OCI-LY7 (cell line): ENCODE measurements around the gene ZNF141. TPM values are rescaled to one million over a fixed set of nuclear protein-coding genes. Genes with fewer than 3 reads are reported as not detected.
"Not testable (repeated sequence)": the region's sequence is repeated elsewhere in the genome, so short reads cannot be mapped to it uniquely, and the experiment has no call there.

Source experiments
- BruUV-seq: library from RNA; stranded (reverse); fragments of 400-500 nt; replicated peaks from 2 replicates; lab custom pipeline; 2021; lab: Mats Ljungman, UMichigan
- CTCF ChIA-PET: fragments of 300-600 bp; sonication (Branson Sonifier 250); formaldehyde crosslinking; loops from one replicate; lab custom pipeline; 2022; ENCODE audit warnings: antibody characterized with exemption; ENCODE audit not compliant: unreplicated experiment; lab: Charles Lee
- POLR2A ChIA-PET: fragments of 300-600 bp; sonication (Branson Sonifier 250); formaldehyde crosslinking; loops from one replicate; lab custom pipeline; 2022; ENCODE audit warnings: antibody characterized with exemption; lab: Charles Lee
- DNase-seq: peaks from one replicate; pipeline ENCODE4 v3.0.0-alpha.2; 2015; ENCODE audit warnings: low spot score
- H2AFZ ChIP-seq: fragments of 200-600 bp; sonication (generic), shearing (Covaris generic); 2 replicates; pipeline ENCODE4 v1.6.1; 2014; ENCODE audit warnings: mild to moderate bottlenecking, antibody characterized with exemption, low read length, moderate library complexity
- H3K27ac ChIP-seq: fragments of 200-600 bp; sonication (generic); 2 replicates; pipeline ENCODE4 v1.5.1; 2014; ENCODE audit warnings: mixed run types, low read depth, mild to moderate bottlenecking, moderate library complexity, low read length, inconsistent platforms; ENCODE audit not compliant: poor library complexity, severe bottlenecking
- H3K36me3 ChIP-seq: fragments of 200-600 bp; sonication (generic); 2 replicates; pipeline ENCODE4 v1.6.1; 2014; ENCODE audit warnings: mild to moderate bottlenecking, antibody characterized with exemption, low read length, moderate library complexity, mixed read lengths; ENCODE audit not compliant: insufficient read depth
- H3K4me1 ChIP-seq: fragments of 200-600 bp; sonication (generic); 2 replicates; pipeline ENCODE4 v1.5.1; 2014; ENCODE audit warnings: mild to moderate bottlenecking, low read length; ENCODE audit not compliant: insufficient read depth, poor library complexity, severe bottlenecking
- H3K4me2 ChIP-seq: fragments of 200-600 bp; sonication (generic); 2 replicates; pipeline ENCODE4 v1.6.1; 2014; ENCODE audit warnings: mild to moderate bottlenecking, low read length
- H3K4me3 ChIP-seq: fragments of 200-600 bp; sonication (generic); 2 replicates; pipeline ENCODE4 v1.5.1; 2014; ENCODE audit warnings: mild to moderate bottlenecking, low read depth, low read length; ENCODE audit not compliant: poor library complexity, severe bottlenecking
- H3K79me2 ChIP-seq: fragments of 200-600 bp; sonication (generic); 2 replicates; pipeline ENCODE4 v1.6.1; 2016; ENCODE audit warnings: low read depth, mild to moderate bottlenecking, low read length, moderate library complexity, mixed read lengths; ENCODE audit not compliant: insufficient read depth
- H3K9me2 ChIP-seq: fragments of 200-600 bp; sonication (generic); 2 replicates; pipeline ENCODE4 v1.6.1; 2016; ENCODE audit warnings: mild to moderate bottlenecking, low read length, mixed read lengths; ENCODE audit not compliant: insufficient read depth
- H3K9me3 ChIP-seq: fragments of 200-600 bp; sonication (generic); 2 replicates; pipeline ENCODE4 v1.6.1; 2014; ENCODE audit warnings: mild to moderate bottlenecking, mixed run types, low read length, mixed read lengths
- H4K20me1 ChIP-seq: fragments of 200-600 bp; sonication (generic); 2 replicates; pipeline ENCODE4 v1.6.1; 2014; ENCODE audit warnings: mild to moderate bottlenecking, antibody characterized with exemption, low read length, moderate library complexity, mixed read lengths; ENCODE audit not compliant: insufficient read depth
- EZH2phosphoT487 ChIP-seq: fragments of 200-600 bp; sonication (generic); IDR thresholded peaks from 2 replicates; pipeline ENCODE4 v1.6.1; 2018; ENCODE audit warnings: low read depth, borderline replicate concordance, mild to moderate bottlenecking, mixed run types, antibody characterized with exemption, low read length, moderate library complexity, mixed read lengths
- intact Hi-C: fragments of 100-400 bp; cut with micrococcal nuclease; formaldehyde crosslinking; loops from one replicate; pipeline ENCODE4 v1.10.0; 2022; ENCODE audit not compliant: unreplicated experiment
- total RNA-seq, 2 experiments: library from RNA; depleted of rRNA in 1 of 2; stranded (reverse); fragments of >200 nt in 1 of 2; shearing (Covaris generic) in 1 of 2; gene quantifications; 2 replicates each; pipeline ENCODE4 v1.2.3, GENCODE V29; 2014 to 2022
- TF ChIP-seq, protein P1 (sequence below): fragments of 200-600 bp; sonication (generic); conservative IDR thresholded peaks from 2 replicates; pipeline ENCODE4 v1.5.1; 2014; ENCODE audit warnings: mild to moderate bottlenecking, antibody characterized with exemption, low read length, moderate library complexity, mixed read lengths

The ZNF141 gene
- total RNA-seq, 2 experiments from 2014 or later: 19.8 to 27.9 TPM

DNA sequence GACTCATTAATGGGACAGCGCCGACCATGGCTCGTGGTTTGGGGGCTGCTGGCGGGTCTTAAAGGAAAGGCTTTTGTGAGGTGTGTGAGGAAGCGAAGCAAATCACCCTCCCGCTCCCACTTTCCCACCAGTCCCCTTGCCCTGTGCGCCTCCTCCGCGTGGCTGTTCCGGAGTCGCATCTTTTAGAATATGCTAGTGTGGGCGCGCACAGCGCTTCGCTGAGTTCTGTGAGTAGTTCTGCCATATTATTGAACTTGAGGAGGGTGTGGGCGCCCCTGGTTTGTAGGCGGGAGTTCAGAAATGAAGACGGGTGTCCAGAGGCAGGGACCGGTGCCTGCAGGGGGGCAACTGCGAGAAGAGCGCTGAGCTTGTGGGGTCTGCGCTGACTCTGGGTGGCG lies 49.1 kb downstream of the ZNF141 start:
- H3K4me3 ChIP-seq: no peak overlapping the region
- ChIA-PET POLR2A (no interaction called here), CTCF (no interaction called here)
- no peaks in the 10 kb centered on the region for H4K20me1 ChIP-seq
- BruUV-seq: no TSS peak
- H3K9me2 ChIP-seq: no peaks in the 10 kb centered on the region
- intact Hi-C loops: no loop called here
- peaks cover 18% of the 10 kb centered on the region for H3K36me3 ChIP-seq
- no peak overlapping the region for H2AFZ ChIP-seq
- H3K4me1 ChIP-seq: peaks cover 29% of the 10 kb centered on the region
- TF ChIP-seq EZH2phosphoT487: no peak
- TF ChIP-seq, protein P1, sequence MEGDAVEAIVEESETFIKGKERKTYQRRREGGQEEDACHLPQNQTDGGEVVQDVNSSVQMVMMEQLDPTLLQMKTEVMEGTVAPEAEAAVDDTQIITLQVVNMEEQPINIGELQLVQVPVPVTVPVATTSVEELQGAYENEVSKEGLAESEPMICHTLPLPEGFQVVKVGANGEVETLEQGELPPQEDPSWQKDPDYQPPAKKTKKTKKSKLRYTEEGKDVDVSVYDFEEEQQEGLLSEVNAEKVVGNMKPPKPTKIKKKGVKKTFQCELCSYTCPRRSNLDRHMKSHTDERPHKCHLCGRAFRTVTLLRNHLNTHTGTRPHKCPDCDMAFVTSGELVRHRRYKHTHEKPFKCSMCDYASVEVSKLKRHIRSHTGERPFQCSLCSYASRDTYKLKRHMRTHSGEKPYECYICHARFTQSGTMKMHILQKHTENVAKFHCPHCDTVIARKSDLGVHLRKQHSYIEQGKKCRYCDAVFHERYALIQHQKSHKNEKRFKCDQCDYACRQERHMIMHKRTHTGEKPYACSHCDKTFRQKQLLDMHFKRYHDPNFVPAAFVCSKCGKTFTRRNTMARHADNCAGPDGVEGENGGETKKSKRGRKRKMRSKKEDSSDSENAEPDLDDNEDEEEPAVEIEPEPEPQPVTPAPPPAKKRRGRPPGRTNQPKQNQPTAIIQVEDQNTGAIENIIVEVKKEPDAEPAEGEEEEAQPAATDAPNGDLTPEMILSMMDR: no peak
- peaks cover 62% of the 10 kb centered on the region for H3K9me3 ChIP-seq
- no peak overlapping the region for H3K27ac ChIP-seq
- no peak for DNase-seq
- H3K79me2 ChIP-seq: no peaks in the 10 kb centered on the region
- no peak overlapping the region for H3K4me2 ChIP-seq

DNA sequence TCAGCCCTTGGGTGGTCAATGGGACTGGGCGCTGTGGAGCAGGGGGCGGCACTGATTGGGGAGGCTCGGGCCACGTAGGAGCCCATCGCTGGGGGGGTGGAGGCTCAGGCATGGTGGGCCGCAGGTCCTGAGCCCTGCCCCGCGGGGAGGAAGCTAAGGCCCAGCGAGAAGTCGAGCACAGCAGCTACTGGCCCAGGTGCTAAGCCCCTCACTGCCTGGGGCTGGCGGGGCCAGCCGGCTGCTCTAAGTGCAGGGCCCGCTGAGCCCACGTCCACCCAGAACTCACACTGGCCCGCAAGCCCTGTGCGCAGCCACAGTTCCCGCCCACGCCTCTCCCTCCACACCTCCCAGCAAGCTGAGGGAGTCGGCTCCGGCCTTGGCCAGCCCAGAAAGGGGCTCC lies 66.4 kb downstream of the ZNF141 start:
- intact Hi-C loops: no loop called here
- H3K9me2 ChIP-seq: no peaks in the 10 kb centered on the region
- TF ChIP-seq, protein P1: no peak
- TF ChIP-seq EZH2phosphoT487: no peak
- no peaks in the 10 kb centered on the region for H3K9me3 ChIP-seq
- H3K4me1 ChIP-seq: no peaks in the 10 kb centered on the region
- H3K36me3 ChIP-seq: no peaks in the 10 kb centered on the region
- ChIA-PET CTCF (no interaction called here), POLR2A (no interaction called here)
- BruUV-seq: no TSS peak
- no peak overlapping the region for H2AFZ ChIP-seq
- no peak for DNase-seq
- H3K4me3 ChIP-seq: no peak overlapping the region
- H3K79me2 ChIP-seq: no peaks in the 10 kb centered on the region
- no peak overlapping the region for H3K4me2 ChIP-seq
- H3K27ac ChIP-seq: no peak overlapping the region
- H4K20me1 ChIP-seq: no peaks in the 10 kb centered on the region

DNA sequence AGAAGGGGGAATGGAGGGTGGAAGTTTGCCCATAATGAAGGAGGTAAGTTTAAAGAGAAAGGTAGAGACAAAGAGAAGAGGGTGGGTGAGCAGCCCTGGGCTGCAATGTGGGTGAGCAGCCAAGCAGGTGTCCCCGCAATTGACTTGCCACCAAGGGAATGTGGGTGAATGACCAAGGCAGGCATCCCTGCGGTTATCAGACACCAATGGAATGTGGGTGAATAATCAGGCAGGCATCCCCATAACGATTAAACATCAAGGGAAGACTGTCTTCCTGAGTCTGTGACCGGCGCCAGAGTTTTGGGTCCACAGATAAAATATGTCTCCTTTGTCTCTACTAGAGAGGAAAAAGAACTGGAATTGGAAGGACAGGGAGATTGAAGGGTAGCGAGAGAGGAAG lies 70.7 kb downstream of the ZNF141 start:
- DNase-seq, BruUV-seq, H3K4me1 ChIP-seq, H3K27ac ChIP-seq, H3K9me3 ChIP-seq, H3K4me2 ChIP-seq, H3K79me2 ChIP-seq, H4K20me1 ChIP-seq, POLR2A ChIA-PET, H2AFZ ChIP-seq, intact Hi-C loops, H3K4me3 ChIP-seq, H3K36me3 ChIP-seq, H3K9me2 ChIP-seq, CTCF ChIA-PET: not testable (repeated sequence)
